Ascending aorta (tissue), 2 donors: Measurements from ENCODE around the gene CELF2. TPM values are rescaled to one million over a fixed set of nuclear protein-coding genes. Genes with fewer than 3 reads are reported as not detected.

Experiments
- DNase-seq, 2 donors: peaks; one replicate each; pipeline ENCODE4 v3.0.0-alpha.2; 2019; ENCODE audit warnings: low spot score in 2 of 2
- H3K27ac ChIP-seq, 2 donors: fragments of 200-600 bp; sonication (generic); one replicate each; pipeline ENCODE4 v1.5.1; 2016 to 2017; ENCODE audit warnings: mild to moderate bottlenecking in 1 of 2
- H3K27me3 ChIP-seq: fragments of 200-600 bp; sonication (generic); one replicate; pipeline ENCODE4 v1.5.1; 2017
- H3K36me3 ChIP-seq, 2 donors: fragments of 200-600 bp; sonication (generic); one replicate each; pipeline ENCODE4 v1.5.1; 2016
- H3K4me1 ChIP-seq, 2 donors: fragments of 200-600 bp; sonication (generic); one replicate each; pipeline ENCODE4 v1.5.1; 2016 to 2017; ENCODE audit warnings: mild to moderate bottlenecking in 1 of 2
- H3K4me3 ChIP-seq, 2 donors: fragments of 200-600 bp; sonication (generic); one replicate each; pipeline ENCODE4 v1.5.1; 2016 to 2017; ENCODE audit warnings: mild to moderate bottlenecking in 1 of 2
- H3K9me3 ChIP-seq, 2 donors: fragments of 200-600 bp; sonication (generic); one replicate each; pipeline ENCODE4 v1.5.1; 2016
- intact Hi-C: fragments of 100-400 bp; cut with DNase I; formaldehyde crosslinking; loops from one replicate; pipeline ENCODE4 v1.15.1; 2023
- total RNA-seq: library from RNA; depleted of rRNA; stranded (reverse); fragments of >200 nt; gene quantifications from one replicate; pipeline ENCODE4 v1.1.0, GENCODE V29; 2016
- TF ChIP-seq, protein P1 (sequence below), 3 experiments: fragments of 200-600 bp in 2 of 3; fragments of 450-650 bp in 1 of 3; sonication (generic) in 2 of 3; IDR thresholded peaks; one replicate each; pipeline ENCODE4 v1.5.1; 2016 to 2019; ENCODE audit warnings: antibody characterized with exemption in 3 of 3, mild to moderate bottlenecking in 1 of 3, moderate library complexity in 1 of 3

Gene CELF2
- total RNA-seq, 1 donor from 2014 or later: 26.6 TPM

DNA sequence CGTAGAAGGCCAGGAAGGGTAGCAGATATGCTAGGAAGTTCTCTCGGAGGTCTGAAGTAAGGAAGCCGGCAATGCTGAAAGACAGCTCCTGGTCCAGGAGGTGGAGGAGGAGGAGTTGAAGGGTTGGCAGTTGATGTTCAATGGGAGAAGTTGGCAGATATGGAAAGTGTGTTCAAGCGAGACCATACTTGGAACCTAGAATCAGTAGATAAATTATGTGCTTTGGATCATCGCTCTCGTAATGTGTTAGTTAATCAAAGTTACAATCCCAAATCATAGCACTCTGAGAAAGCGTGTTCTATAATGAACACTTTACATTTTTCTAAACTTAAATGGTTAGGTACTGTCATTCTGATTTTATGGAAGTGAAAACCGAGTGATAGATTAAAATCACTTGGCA, 152.9 kb downstream of the CELF2 start:
- no peaks in the 10 kb centered on the region for H3K36me3 ChIP-seq
- H3K4me3 ChIP-seq: no peak overlapping the region
- H3K27me3 ChIP-seq: no peaks in the 10 kb centered on the region
- no peak overlapping the region for H3K27ac ChIP-seq
- DNase-seq: no peak
- H3K4me1 ChIP-seq: no peaks in the 10 kb centered on the region
- intact Hi-C loops: no loop called here
- TF ChIP-seq, protein P1, sequence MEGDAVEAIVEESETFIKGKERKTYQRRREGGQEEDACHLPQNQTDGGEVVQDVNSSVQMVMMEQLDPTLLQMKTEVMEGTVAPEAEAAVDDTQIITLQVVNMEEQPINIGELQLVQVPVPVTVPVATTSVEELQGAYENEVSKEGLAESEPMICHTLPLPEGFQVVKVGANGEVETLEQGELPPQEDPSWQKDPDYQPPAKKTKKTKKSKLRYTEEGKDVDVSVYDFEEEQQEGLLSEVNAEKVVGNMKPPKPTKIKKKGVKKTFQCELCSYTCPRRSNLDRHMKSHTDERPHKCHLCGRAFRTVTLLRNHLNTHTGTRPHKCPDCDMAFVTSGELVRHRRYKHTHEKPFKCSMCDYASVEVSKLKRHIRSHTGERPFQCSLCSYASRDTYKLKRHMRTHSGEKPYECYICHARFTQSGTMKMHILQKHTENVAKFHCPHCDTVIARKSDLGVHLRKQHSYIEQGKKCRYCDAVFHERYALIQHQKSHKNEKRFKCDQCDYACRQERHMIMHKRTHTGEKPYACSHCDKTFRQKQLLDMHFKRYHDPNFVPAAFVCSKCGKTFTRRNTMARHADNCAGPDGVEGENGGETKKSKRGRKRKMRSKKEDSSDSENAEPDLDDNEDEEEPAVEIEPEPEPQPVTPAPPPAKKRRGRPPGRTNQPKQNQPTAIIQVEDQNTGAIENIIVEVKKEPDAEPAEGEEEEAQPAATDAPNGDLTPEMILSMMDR (IDR thresholded peaks at IDR 0.05): no peak
- H3K9me3 ChIP-seq: no peaks in the 10 kb centered on the region

DNA sequence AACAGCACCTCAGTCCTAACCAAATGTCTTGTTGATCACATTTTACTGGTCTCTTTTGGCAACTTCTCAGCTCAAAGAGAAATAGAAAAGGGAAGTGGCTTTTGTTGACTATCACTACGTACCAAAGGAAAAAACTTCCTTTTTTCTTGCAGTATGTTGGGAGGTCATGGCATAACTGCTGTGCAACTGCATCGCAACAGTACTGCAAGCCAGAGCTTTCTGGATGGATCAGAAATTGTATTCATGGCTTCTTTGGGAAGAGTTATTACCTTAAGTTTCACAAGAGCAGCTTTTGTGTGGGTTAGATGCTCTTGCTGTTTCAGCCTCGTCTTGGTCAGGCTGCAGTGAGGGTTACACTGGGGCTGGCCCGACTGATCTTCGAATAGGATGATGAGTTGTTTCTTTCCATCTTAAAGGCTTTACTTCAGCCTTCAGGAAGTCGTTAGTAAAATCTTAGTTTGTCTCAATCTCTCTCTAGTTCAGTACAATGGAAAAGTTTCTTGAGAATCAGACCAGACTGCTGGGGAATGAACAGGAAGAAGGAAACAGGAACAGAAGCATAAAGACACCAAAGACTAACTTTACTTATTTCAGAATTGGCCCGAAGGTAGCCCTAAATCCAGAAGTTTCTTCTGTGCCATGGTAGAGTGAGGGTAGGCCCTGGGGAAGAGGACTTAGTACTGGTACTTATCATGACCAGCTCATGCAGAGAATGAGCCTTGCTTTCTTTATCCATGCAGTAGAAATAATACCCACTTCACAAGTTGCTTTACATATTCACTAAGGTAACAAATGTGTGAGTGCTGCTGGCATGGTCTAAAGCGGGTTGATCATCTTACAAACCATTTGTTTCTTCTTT, 153.6 kb downstream of the CELF2 start:
- TF ChIP-seq, protein P1 (IDR thresholded peaks at IDR 0.05): no peak
- Histone ChIP-seq H3K9me3 (no peaks in the 10 kb centered on the region), H3K27me3 (no peaks in the 10 kb centered on the region), H3K4me3 (no peak overlapping the region), H3K4me1 (no peaks in the 10 kb centered on the region), H3K27ac (peak overlapping the region; percentile 25 to 34), H3K36me3 (no peaks in the 10 kb centered on the region)
- DNase-seq: no peak
- intact Hi-C loops: no loop called here

DNA sequence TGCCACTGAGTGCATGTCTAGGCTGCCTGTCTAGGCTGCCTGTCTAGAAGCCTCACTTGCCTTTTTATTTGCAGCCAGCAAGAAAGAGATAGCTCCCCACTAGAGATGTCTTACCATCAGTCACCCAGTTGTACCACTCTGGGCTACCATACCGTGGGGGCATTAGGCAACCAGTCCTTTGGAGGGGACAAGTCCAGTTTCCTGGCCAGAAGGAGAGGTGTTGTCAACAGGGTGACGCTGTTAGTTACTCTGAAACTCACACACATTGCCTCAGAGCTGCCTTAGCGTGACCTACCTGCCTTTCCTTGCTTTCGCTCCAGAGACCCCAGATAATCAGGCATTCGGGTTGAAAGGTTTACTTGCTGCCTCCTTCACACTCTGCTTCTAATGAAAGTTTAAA, 155.4 kb downstream of the CELF2 start:
- DNase-seq: no peak
- H3K4me3 ChIP-seq: no peak overlapping the region
- H3K27ac ChIP-seq: peak overlapping the region in 1 of 2 donors; percentile 18
- H3K9me3 ChIP-seq: no peaks in the 10 kb centered on the region
- H3K36me3 ChIP-seq: no peaks in the 10 kb centered on the region
- no peaks in the 10 kb centered on the region for H3K4me1 ChIP-seq
- intact Hi-C loops: no loop called here
- no peaks in the 10 kb centered on the region for H3K27me3 ChIP-seq
- TF ChIP-seq, protein P1 (IDR thresholded peaks at IDR 0.05): no peak

DNA sequence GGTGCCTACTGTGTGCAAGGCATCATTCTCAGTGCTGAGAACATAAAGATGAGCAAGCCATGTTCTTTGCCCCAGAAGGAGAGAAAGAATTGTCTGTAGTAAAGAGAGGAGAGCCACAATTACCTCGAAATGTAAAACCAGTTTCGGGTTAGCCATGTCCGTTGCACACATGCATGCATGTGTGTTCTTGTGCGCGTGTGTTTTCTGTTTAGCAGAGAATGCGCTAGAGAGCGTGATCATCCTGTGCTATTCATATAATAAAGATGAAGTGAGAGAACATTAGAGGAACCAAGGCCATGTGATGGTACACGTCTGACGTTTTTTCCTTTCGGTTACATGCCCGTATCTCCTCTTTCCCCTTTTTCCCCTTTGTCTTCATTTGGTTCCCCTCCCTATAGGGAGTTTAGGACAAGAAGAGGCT, 158.2 kb downstream of the CELF2 start:
- peak overlapping the region in 1 of 2 donors; percentile 21 for H3K27ac ChIP-seq
- H3K4me3 ChIP-seq: no peak overlapping the region
- H3K36me3 ChIP-seq: no peaks in the 10 kb centered on the region
- intact Hi-C loops: no loop called here
- TF ChIP-seq, protein P1 (IDR thresholded peaks at IDR 0.05): no peak
- DNase-seq: no peak
- no peaks in the 10 kb centered on the region for H3K27me3 ChIP-seq
- peaks cover 0 to 5% of the 10 kb centered on the region in 2 donors for H3K4me1 ChIP-seq
- H3K9me3 ChIP-seq: no peaks in the 10 kb centered on the region

DNA sequence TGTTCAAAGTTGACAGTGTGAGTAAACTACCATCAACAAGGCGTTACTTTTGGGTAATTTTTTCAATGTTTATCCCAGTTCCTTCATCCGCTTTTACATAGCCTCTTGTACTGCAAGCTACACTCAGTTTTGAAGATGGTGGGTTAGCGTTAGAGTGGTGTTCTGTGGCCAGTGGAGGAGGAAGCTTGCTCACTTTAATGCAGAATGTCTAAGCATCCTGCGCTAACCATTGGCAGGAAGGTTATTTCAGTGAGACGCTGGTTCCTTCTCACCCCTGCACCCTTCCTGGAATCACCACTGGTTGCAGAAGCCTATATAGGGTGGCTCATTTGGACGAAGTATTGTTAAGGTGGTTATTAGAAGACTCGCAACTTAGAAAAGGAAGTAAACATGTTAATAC, 159.1 kb downstream of the CELF2 start:
- intact Hi-C loops: no loop called here
- Histone ChIP-seq H3K9me3 (no peaks in the 10 kb centered on the region), H3K27ac (peak overlapping the region in 1 of 2 donors; percentile 21), H3K4me3 (peak overlapping the region in 1 of 2 donors; percentile 19), H3K4me1 (peaks cover 4 to 10% of the 10 kb centered on the region in 2 donors), H3K27me3 (no peaks in the 10 kb centered on the region), H3K36me3 (no peaks in the 10 kb centered on the region)
- TF ChIP-seq, protein P1 (IDR thresholded peaks at IDR 0.05): no peak
- DNase-seq: no peak
